DND-41 (cell line): Measurements from ENCODE around the gene ATXN7L2.

Source experiments
- ATAC-seq: fragments of 200-7000 bp; cut with Tn5 transposase; 3 replicates; pipeline ENCODE4 v1.9.1; 2021; ENCODE audit warnings: low read depth; ENCODE audit not compliant: insufficient read depth
- DNase-seq: peaks from one replicate; pipeline ENCODE4 v3.0.0-alpha.2; 2020
- H2AFZ ChIP-seq: 2 replicates; pipeline ENCODE4 v1.6.0; 2012; ENCODE audit warnings: low read depth, low read length
- H3K27ac ChIP-seq: 2 replicates; pipeline ENCODE4 v1.5.1; 2012; ENCODE audit warnings: low read length, inconsistent platforms
- H3K27me3 ChIP-seq: fragments of 200-600 bp; sonication (generic); 2 replicates; pipeline ENCODE4 v1.6.0; 2012; ENCODE audit warnings: low read length, mild to moderate bottlenecking, inconsistent platforms; ENCODE audit not compliant: insufficient read depth, poor library complexity
- H3K36me3 ChIP-seq: 2 replicates; pipeline ENCODE4 v1.5.1; 2012; ENCODE audit warnings: low read length, inconsistent platforms; ENCODE audit not compliant: insufficient read depth
- H3K4me1 ChIP-seq: 2 replicates; pipeline ENCODE4 v1.5.1; 2012; ENCODE audit warnings: mild to moderate bottlenecking, low read length; ENCODE audit not compliant: insufficient read depth
- H3K4me2 ChIP-seq: 2 replicates; pipeline ENCODE4 v1.6.0; 2012; ENCODE audit warnings: mild to moderate bottlenecking, moderate library complexity, low read length, inconsistent platforms; ENCODE audit not compliant: insufficient read depth
- H3K4me3 ChIP-seq, 2 experiments: fragments of 200-600 bp in 1 of 2; shearing (Covaris generic) in 1 of 2; 2 replicates each; pipeline ENCODE4 v1.5.1; 2012 to 2016; ENCODE audit warnings: inconsistent platforms in 2 of 2, low read length in 2 of 2, mild to moderate bottlenecking in 2 of 2, low read depth in 1 of 2, moderate library complexity in 1 of 2
- H3K79me2 ChIP-seq: 2 replicates; pipeline ENCODE4 v1.6.0; 2012; ENCODE audit warnings: low read length, inconsistent platforms; ENCODE audit not compliant: insufficient read depth
- H3K9ac ChIP-seq: 2 replicates; pipeline ENCODE4 v1.6.0; 2012; ENCODE audit warnings: low read depth, mild to moderate bottlenecking, inconsistent platforms, low read length, moderate library complexity
- H3K9me3 ChIP-seq: 2 replicates; pipeline ENCODE4 v1.5.1; 2012; ENCODE audit warnings: low read length, moderate library complexity, mild to moderate bottlenecking, inconsistent platforms; ENCODE audit not compliant: insufficient read depth, severe bottlenecking
- H4K20me1 ChIP-seq: 2 replicates; pipeline ENCODE4 v1.6.0; 2012; ENCODE audit warnings: low read length; ENCODE audit not compliant: insufficient read depth
- CTCF ChIP-seq: IDR thresholded peaks from 2 replicates; pipeline ENCODE4 v1.5.1; 2012; ENCODE audit warnings: borderline replicate concordance, low read length, moderate library complexity, mild to moderate bottlenecking; ENCODE audit not compliant: poor library complexity, severe bottlenecking; ENCODE audit errors: extremely low read depth
- EZH2 ChIP-seq: IDR thresholded peaks from 3 replicates; pipeline ENCODE4 v1.6.1; 2012; ENCODE audit warnings: borderline replicate concordance, low read depth, mild to moderate bottlenecking, moderate library complexity, low read length, inconsistent platforms; ENCODE audit not compliant: severe bottlenecking

ATXN7L2 gene

GRCh38 chr1:109514846-109515245 lies 31.1 kb downstream of the ATXN7L2 start:
- Histone ChIP-seq H3K79me2 (no peaks in the 10 kb centered on the region), H3K4me3 (no peak overlapping the region)
- no peak for ATAC-seq

GRCh38 chr1:109516872-109517271 lies 33.2 kb downstream of the ATXN7L2 start:
- Histone ChIP-seq H4K20me1 (no peaks in the 10 kb centered on the region), H3K27ac (no peak overlapping the region), H2AFZ (no peak overlapping the region), H3K79me2 (no peaks in the 10 kb centered on the region), H3K36me3 (no peaks in the 10 kb centered on the region), H3K27me3 (peaks cover 3% of the 10 kb centered on the region), H3K4me1 (no peaks in the 10 kb centered on the region), H3K9ac (no peak overlapping the region), H3K4me3 (no peak overlapping the region), H3K4me2 (no peak overlapping the region), H3K9me3 (no peaks in the 10 kb centered on the region)
- TF ChIP-seq EZH2 (no peak), CTCF (no peak)
- DNase-seq (no peak), ATAC-seq (no peak)

More at GRCh38 chr1:109514846-109515245, 31.1 kb downstream of the ATXN7L2 start:
- no peak overlapping the region for H2AFZ ChIP-seq
- no peaks in the 10 kb centered on the region for H3K36me3 ChIP-seq
- peaks cover 3% of the 10 kb centered on the region; the same call in 1 of the 2 replicates for H3K4me1 ChIP-seq
- no peaks in the 10 kb centered on the region for H4K20me1 ChIP-seq
- no peaks in the 10 kb centered on the region for H3K9me3 ChIP-seq
- no peak for DNase-seq
- H3K27me3 ChIP-seq: peaks cover 9% of the 10 kb centered on the region
- no peak overlapping the region for H3K9ac ChIP-seq
- TF ChIP-seq CTCF (no peak), EZH2 (no peak)
- H3K4me2 ChIP-seq: no peak overlapping the region
- no peak overlapping the region for H3K27ac ChIP-seq

GRCh38 chr1:109517337-109517736 lies 33.6 kb downstream of the ATXN7L2 start:
- Histone ChIP-seq H3K27ac (no peak overlapping the region), H3K4me2 (no peak overlapping the region), H3K9me3 (no peaks in the 10 kb centered on the region), H3K4me3 (no peak overlapping the region), H2AFZ (no peak overlapping the region), H3K4me1 (no peaks in the 10 kb centered on the region), H4K20me1 (no peaks in the 10 kb centered on the region), H3K27me3 (peaks cover 6% of the 10 kb centered on the region), H3K36me3 (no peaks in the 10 kb centered on the region), H3K79me2 (no peaks in the 10 kb centered on the region), H3K9ac (no peak overlapping the region)
- DNase-seq (no peak), ATAC-seq (no peak)
- TF ChIP-seq EZH2 (no peak), CTCF (no peak)
